RWPE2 (cell line): ENCODE measurements around the gene ESYT3.

ENCODE experiments used
- ATAC-seq: fragments of 200-7000 bp; cut with Tn5 transposase; 3 replicates; pipeline ENCODE4 v1.9.1; 2021; ENCODE audit warnings: low read depth
- DNase-seq: peaks from one replicate; pipeline ENCODE4 v3.0.0-alpha.2; 2020; ENCODE audit warnings: low spot score
- H3K27ac ChIP-seq: fragments of 450-650 bp; 2 replicates; pipeline ENCODE4 v1.5.1; 2017; ENCODE audit warnings: mild to moderate bottlenecking; ENCODE audit not compliant: poor library complexity, severe bottlenecking
- H3K27me3 ChIP-seq: fragments of 250-450 bp; sonication (Bioruptor Pico); 2 replicates; pipeline ENCODE4 v1.5.1; 2021; ENCODE audit warnings: mild to moderate bottlenecking, moderate library complexity; ENCODE audit not compliant: insufficient read depth, poor library complexity, severe bottlenecking
- H3K36me3 ChIP-seq: fragments of 250-450 bp; sonication (Bioruptor Pico); 2 replicates; pipeline ENCODE4 v1.5.1; 2020; ENCODE audit warnings: low read depth, mild to moderate bottlenecking, moderate library complexity
- H3K4me1 ChIP-seq: fragments of 250-450 bp; sonication (Bioruptor Pico); 2 replicates; pipeline ENCODE4 v1.5.1; 2021; ENCODE audit warnings: mild to moderate bottlenecking, moderate library complexity; ENCODE audit not compliant: insufficient read depth, poor library complexity, severe bottlenecking
- H3K4me3 ChIP-seq: fragments of 250-450 bp; sonication (Bioruptor Pico); 2 replicates; pipeline ENCODE4 v1.5.1; 2021; ENCODE audit warnings: mild to moderate bottlenecking, moderate library complexity; ENCODE audit not compliant: severe bottlenecking
- H3K9me3 ChIP-seq: fragments of 250-450 bp; sonication (Bioruptor Pico); 2 replicates; pipeline ENCODE4 v1.5.1; 2021; ENCODE audit warnings: mild to moderate bottlenecking, moderate library complexity; ENCODE audit not compliant: severe bottlenecking
- CTCF ChIP-seq: fragments of 450-650 bp; IDR thresholded peaks from one replicate; pipeline ENCODE4 v1.5.1; 2017; ENCODE audit warnings: mild to moderate bottlenecking, moderate library complexity; ENCODE audit not compliant: poor library complexity, severe bottlenecking

ESYT3 gene

GRCh38 chr3:138432576-138433240 is 1.7 kb upstream of the ESYT3 start:
- DNase-seq = no peak
- no peaks in the 10 kb centered on the region for H3K4me1 ChIP-seq
- no peaks in the 10 kb centered on the region for H3K36me3 ChIP-seq
- no peaks in the 10 kb centered on the region for H3K9me3 ChIP-seq
- H3K4me3 ChIP-seq = no peak overlapping the region
- no peak overlapping the region for H3K27ac ChIP-seq
- H3K27me3 ChIP-seq = peaks cover 18% of the 10 kb centered on the region
- no peak for TF ChIP-seq CTCF
- no peak for ATAC-seq

GRCh38 chr3:138433892-138434275 is 532 bp upstream of the ESYT3 start:
- Histone ChIP-seq H3K9me3 (no peaks in the 10 kb centered on the region), H3K27ac (no peak overlapping the region), H3K27me3 (peaks cover 18% of the 10 kb centered on the region), H3K4me3 (no peak overlapping the region), H3K4me1 (no peaks in the 10 kb centered on the region), H3K36me3 (no peaks in the 10 kb centered on the region)
- no peak for DNase-seq
- no peak for ATAC-seq
- no peak for TF ChIP-seq CTCF

- peaks cover 18% of the 10 kb centered on the region for H3K27me3 ChIP-seq
- H3K36me3 ChIP-seq = no peaks in the 10 kb centered on the region
- ATAC-seq (peak; percentile 42; the same call in 2 of the 3 replicates), DNase-seq (no peak)
- no peak overlapping the region for H3K27ac ChIP-seq
- no peak for TF ChIP-seq CTCF
- H3K4me1 ChIP-seq = no peaks in the 10 kb centered on the region
- H3K4me3 ChIP-seq = peak overlapping the region; percentile 30
- no peaks in the 10 kb centered on the region for H3K9me3 ChIP-seq
Measured at GRCh38 chr3:138434875-138435772, 708 bp downstream of the ESYT3 start.

- Histone ChIP-seq H3K36me3 (no peaks in the 10 kb centered on the region), H3K27ac (no peak overlapping the region), H3K9me3 (no peaks in the 10 kb centered on the region), H3K4me1 (no peaks in the 10 kb centered on the region), H3K4me3 (no peak overlapping the region), H3K27me3 (peaks cover 18% of the 10 kb centered on the region)
- TF ChIP-seq CTCF = no peak
- DNase-seq (no peak), ATAC-seq (no peak)
Measured at GRCh38 chr3:138435840-138436239, 1.4 kb downstream of the ESYT3 start.

- peaks cover 3% of the 10 kb centered on the region for H3K4me1 ChIP-seq
- H3K4me3 ChIP-seq = no peak overlapping the region
- no peak for TF ChIP-seq CTCF
- no peaks in the 10 kb centered on the region for H3K9me3 ChIP-seq
- no peak overlapping the region for H3K27ac ChIP-seq
- no peaks in the 10 kb centered on the region for H3K36me3 ChIP-seq
- DNase-seq (no peak), ATAC-seq (no peak)
- H3K27me3 ChIP-seq = peaks cover 18% of the 10 kb centered on the region
Measured at GRCh38 chr3:138437281-138437680, 2.9 kb downstream of the ESYT3 start.
